ENCODE measurements around the gene ATAD2B. TPM values are rescaled to one million over a fixed set of nuclear protein-coding genes. Genes with fewer than 3 reads are reported as not detected.
"Not testable (repeated sequence)": the region's sequence is repeated elsewhere in the genome, so short reads cannot be mapped to it uniquely, and the experiment has no call there.

Gene ATAD2B
- polyA plus RNA-seq, 1 experiment = 6.0 TPM

GRCh38 chr2:23734416-23734815, 192.5 kb downstream of the ATAD2B start:
- no peak overlapping the region for H3K4me3 ChIP-seq (ENCODE audit: low read depth, low read length)
- H3K9me3 ChIP-seq (ENCODE audit: control insufficient read depth, insufficient read depth, low read length) = peaks cover 7% of the 10 kb centered on the region; the same call in 1 of the 2 replicates
- no peak for DNase-seq (ENCODE audit: low read depth, low spot score)
- CTCF ChIA-PET = no interaction called here
- TF ChIP-seq CTCF (IDR thresholded peaks at IDR 0.05; ENCODE audit: low read depth, low read length) = no peak
- POLR2A ChIA-PET = no interaction called here
- H3K27me3 ChIP-seq (ENCODE audit: control insufficient read depth, insufficient read depth, low read length) = no peaks in the 10 kb centered on the region
- H3K27ac ChIP-seq (ENCODE audit: low read depth, low read length) = no peak overlapping the region

- H3K4me3 ChIP-seq (ENCODE audit: low read depth, low read length); H3K27me3 ChIP-seq (ENCODE audit: control insufficient read depth, insufficient read depth, low read length); CTCF ChIA-PET; H3K9me3 ChIP-seq (ENCODE audit: control insufficient read depth, insufficient read depth, low read length); POLR2A ChIA-PET; H3K27ac ChIP-seq (ENCODE audit: low read depth, low read length); DNase-seq (ENCODE audit: low read depth, low spot score): not testable (repeated sequence)
Observed at GRCh38 chr2:23723029-23723428, 203.9 kb downstream of the ATAD2B start.

GRCh38 chr2:23722255-23722654, 204.7 kb downstream of the ATAD2B start:
- ChIA-PET CTCF (no interaction called here), POLR2A (no interaction called here)
- DNase-seq (ENCODE audit: low read depth, low spot score) = no peak
- Histone ChIP-seq H3K27ac (ENCODE audit: low read depth, low read length) (no peak overlapping the region), H3K4me3 (ENCODE audit: low read depth, low read length) (no peak overlapping the region), H3K27me3 (ENCODE audit: control insufficient read depth, insufficient read depth, low read length) (no peaks in the 10 kb centered on the region), H3K9me3 (ENCODE audit: control insufficient read depth, insufficient read depth, low read length) (peaks cover 5% of the 10 kb centered on the region)
- no peak for TF ChIP-seq CTCF (IDR thresholded peaks at IDR 0.05; ENCODE audit: low read depth, low read length)

GRCh38 chr2:23721454-23721826, 205.5 kb downstream of the ATAD2B start:
- Histone ChIP-seq H3K27ac (ENCODE audit: low read depth, low read length) (no peak overlapping the region), H3K27me3 (ENCODE audit: control insufficient read depth, insufficient read depth, low read length) (no peaks in the 10 kb centered on the region), H3K9me3 (ENCODE audit: control insufficient read depth, insufficient read depth, low read length) (peaks cover 5% of the 10 kb centered on the region), H3K4me3 (ENCODE audit: low read depth, low read length) (no peak overlapping the region)
- ChIA-PET CTCF (no interaction called here), POLR2A (no interaction called here)
- TF ChIP-seq CTCF (IDR thresholded peaks at IDR 0.05; ENCODE audit: low read depth, low read length) = no peak
- DNase-seq (ENCODE audit: low read depth, low spot score) = no peak

- TF ChIP-seq CTCF (IDR thresholded peaks at IDR 0.05; ENCODE audit: low read depth, low read length) = no peak
- no peak for DNase-seq (ENCODE audit: low read depth, low spot score)
- H3K27me3 ChIP-seq (ENCODE audit: control insufficient read depth, insufficient read depth, low read length) = no peaks in the 10 kb centered on the region
- no peak overlapping the region for H3K27ac ChIP-seq (ENCODE audit: low read depth, low read length)
- CTCF ChIA-PET = no interaction called here
- POLR2A ChIA-PET = no interaction called here
- no peak overlapping the region for H3K4me3 ChIP-seq (ENCODE audit: low read depth, low read length)
- peaks cover 5% of the 10 kb centered on the region for H3K9me3 ChIP-seq (ENCODE audit: control insufficient read depth, insufficient read depth, low read length)
Observed at GRCh38 chr2:23720705-23721453, 206.0 kb downstream of the ATAD2B start.
